ENCODE measurements around the gene MYO10.
"Not testable (repeated sequence)": the region's sequence is repeated elsewhere in the genome, so short reads cannot be mapped to it uniquely, and the experiment has no call there.

The MYO10 gene

DNA sequence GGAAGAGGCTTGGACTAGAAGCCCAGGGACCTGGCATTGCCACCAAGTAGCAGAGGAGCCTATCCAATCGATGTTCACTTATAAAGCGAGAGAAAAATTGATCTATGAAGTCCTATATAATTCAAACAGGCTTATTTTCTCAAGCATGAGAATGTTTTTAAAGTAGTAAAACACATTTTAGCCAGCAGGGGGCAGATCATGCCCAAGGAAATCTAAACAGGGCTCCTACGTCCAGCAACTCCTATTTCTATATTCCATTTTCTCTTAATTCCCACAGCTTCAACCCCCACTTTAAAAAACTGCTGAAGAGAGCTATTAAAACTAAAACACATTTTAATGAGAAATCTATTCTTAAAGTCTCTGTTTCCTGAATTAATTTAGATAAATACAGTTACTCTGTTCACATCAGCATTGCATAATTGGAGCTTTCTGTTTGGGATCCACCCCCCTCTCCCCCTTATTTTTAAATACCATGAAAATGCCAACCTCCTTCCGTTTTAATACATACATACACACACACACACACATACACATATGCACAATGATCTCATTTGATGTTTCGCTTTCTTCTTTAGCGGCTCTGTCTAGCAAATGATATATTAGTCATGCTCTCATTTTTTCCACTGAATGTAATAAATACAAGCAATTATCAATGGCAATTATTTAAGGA lies 144.9 kb downstream of the MYO10 start:
- in situ Hi-C loops (cut with HindIII; ENCODE audit: low sequenced_read_pairs) = no loop called here

DNA sequence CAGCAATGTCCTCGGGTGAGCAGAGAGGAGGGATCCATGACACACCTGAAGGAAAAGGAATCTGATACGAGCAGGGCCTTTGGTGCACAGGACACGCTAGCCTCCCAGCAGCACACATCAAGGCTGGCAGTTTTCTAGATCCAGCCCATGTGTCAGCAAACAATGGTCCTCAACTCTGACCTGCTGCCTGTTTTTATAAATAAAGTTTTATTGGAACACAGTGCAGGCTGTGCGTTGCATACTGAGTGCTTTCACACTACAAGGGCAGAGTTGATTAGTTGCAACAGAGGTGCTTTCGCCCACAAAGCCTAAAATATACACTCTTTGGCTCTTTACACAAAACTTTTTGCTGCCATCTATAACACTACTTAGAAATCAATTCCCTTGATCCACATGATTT lies 147.1 kb downstream of the MYO10 start:
- in situ Hi-C loops (cut with HindIII; ENCODE audit: low sequenced_read_pairs) = no loop called here

DNA sequence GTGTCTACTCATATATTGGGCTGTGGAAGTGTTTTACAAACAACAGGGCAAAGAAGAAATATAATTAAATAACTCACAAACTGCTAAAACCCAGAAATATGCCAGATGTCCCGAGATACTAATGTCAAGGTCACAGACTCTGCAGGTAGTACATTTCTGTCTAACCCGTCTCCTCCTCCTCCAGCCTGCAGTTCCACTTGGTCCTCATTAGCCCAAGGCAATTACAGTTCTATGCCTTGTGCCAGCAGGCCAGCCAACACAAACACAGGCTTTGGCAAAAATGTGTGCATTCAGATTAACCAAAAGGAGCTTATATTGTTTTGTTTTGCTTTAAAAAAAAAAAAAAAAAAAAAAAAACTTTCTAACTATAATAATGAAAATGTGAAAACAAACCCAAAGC lies 148.8 kb downstream of the MYO10 start:
- in situ Hi-C loops (cut with HindIII; ENCODE audit: low sequenced_read_pairs) = no loop called here

DNA sequence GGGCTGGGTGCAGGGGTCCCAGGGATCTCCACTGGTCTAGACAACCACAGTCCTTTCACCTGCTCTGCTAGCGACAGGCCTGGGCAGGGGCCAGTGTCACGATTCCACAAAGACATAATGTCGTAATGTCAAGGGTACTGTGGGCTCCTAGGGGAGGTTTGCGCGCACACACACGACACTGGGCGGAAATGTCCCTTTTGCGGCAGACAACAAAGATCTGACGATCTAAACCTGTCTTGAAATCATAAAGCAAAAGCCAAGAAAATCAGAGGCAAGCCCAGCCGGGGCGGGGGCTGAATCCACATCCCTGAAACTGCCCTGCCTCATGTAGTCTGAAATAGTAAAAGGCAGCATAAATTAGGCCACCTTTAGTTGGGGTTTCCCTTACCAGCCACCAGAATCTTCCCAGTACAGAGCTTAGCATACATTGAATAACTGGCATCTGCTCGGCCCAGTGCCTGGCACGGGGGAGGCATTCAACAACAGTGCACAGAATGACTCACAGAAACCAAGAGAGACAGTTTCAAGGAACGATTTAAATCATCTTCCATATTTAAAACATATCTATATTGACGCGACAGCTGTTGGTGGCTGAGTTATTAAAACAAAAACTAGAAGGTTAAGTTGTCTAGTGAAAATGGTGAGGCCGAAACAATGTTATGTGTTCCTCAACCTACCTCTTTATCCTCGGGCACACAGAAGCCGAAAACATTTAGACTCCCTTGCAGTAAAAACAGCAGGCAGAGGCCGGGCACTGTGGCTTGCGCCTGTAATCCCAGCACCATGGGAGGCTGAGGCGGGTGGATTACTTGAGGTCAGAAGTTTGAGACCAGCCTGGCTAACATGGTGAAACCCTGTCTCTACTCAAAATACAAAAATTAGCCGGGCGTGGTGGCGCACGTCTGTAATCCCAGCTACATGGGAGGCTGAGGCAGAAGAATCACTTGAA lies 151.0 kb downstream of the MYO10 start:
- in situ Hi-C loops (cut with HindIII; ENCODE audit: low sequenced_read_pairs) = no loop called here

DNA sequence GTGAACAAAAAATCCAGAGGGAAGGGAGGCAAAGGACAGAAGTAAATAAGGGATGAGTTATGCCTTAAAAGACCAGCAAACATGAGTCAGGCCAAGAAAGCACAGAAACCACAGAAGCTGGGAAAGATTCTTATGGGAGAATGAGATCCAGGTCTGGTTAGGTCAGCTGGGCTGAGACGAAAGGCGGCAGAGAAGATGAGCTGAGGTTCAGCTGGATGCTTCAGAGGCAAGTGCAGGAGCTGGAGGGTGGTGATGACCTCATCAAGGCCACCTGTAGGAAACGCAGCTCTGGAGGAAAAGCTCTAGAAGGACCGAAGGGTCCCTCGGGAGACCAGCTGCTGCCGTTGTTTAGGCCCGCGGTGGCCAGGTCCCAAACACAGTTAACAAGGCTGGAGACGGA lies 152.0 kb downstream of the MYO10 start:
- in situ Hi-C loops (cut with HindIII; ENCODE audit: low sequenced_read_pairs) = no loop called here

DNA sequence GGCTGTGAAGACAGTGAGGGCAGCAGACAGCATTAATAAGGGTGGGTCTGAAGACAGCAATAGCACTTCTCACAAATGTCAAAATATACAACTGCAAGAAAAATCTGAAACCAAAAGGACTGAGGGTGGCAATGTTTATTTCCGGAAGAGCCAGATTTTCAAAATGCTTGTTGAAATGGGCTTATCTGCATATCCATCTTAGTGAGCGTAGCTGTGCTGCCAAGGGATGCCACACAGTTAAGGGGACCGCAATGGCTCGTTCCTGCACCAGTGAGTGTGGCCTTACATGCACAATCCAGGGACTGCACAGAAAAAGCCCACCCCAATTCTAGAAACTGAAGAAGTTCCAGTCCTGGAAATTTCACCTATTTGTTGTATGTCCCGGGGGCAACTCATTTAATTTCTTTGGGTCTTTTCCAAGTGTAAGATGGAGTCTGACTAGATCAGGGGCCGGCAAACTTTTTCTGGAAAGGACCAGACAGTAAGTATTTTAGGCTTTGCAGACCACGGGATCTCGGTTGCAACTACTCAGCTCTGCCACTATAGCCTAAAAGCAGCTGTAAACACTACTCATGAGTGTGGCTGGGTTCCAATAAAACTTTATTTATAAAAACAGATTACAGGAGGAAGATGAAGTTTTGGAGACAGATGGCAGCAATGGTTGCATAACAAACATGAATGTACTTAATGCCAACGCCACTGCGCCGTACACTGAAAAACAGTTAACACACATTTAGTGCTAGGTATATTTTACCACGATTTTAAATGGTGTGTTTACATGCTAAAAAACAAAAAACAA lies 154.1 kb downstream of the MYO10 start:
- in situ Hi-C loops (cut with HindIII; ENCODE audit: low sequenced_read_pairs) = no loop called here

DNA sequence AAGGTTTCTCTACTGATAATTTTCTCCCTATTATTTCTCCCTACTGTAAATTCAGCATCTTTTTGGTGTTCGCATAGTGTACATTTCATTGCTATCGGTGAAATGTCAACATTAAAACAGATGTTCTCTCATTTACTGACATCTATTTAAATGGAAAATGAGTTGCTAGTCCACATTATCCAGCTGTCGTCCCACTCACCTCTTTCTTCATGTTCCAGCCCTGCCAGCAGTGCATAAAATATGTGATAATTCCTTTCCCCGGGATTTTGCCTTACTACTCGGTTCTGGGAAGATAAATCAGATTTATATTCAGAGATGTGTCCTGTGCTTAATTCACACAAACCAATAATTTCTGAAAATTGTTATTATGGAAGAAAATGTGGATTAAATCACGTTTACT lies 155.8 kb downstream of the MYO10 start:
- in situ Hi-C loops (cut with HindIII; ENCODE audit: low sequenced_read_pairs) = no loop called here

DNA sequence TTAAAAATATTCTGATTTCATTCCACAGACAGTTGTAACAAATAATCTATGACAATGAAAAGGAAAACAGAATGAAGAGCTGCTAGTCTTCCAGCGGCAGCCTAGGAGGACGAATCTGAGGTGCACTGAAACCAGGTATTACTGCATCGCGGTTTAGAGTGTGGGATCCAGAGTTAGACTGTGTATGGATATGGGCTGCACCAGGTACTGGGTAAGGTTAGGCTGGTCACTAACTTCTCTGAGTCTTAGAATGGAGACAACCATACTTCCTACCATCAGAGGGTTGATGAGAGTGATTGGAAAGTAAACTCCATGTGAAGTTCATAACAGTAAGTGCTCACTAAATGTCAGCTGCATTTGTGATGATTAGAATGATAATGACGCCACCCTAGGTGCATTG lies 158.7 kb downstream of the MYO10 start:
- in situ Hi-C loops (cut with HindIII; ENCODE audit: low sequenced_read_pairs) = no loop called here

DNA sequence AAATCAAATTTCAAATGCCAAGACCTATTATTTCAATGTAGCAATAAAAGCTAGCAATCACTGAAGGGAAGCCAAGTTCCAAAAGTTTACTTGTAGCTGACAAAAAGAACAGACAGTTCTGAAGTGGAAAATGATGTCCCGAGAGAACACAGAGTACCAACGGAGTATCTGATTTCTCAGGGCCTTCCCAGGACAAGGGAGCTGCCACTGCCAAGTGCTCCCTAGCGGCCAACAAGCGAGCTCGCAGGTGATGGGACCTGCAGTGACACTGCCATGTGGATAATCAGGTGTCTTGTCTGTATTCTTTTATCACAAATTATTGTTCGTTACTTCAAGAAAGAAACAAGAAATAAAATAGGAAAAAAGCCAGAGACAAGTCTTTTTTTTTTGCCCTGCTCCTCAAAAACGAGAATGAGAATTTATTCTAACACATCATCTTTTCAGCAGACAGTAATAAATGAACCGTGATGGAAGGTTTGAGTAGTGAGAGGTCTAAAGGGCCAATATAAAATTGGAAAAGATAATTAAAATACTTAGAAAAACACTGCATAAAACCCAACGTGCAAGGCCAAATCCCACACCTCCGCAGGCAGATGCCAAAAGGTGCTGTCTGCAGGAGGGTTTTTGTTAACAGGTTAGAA lies 159.4 kb downstream of the MYO10 start:
- in situ Hi-C loops (cut with HindIII; ENCODE audit: low sequenced_read_pairs) = no loop called here

DNA sequence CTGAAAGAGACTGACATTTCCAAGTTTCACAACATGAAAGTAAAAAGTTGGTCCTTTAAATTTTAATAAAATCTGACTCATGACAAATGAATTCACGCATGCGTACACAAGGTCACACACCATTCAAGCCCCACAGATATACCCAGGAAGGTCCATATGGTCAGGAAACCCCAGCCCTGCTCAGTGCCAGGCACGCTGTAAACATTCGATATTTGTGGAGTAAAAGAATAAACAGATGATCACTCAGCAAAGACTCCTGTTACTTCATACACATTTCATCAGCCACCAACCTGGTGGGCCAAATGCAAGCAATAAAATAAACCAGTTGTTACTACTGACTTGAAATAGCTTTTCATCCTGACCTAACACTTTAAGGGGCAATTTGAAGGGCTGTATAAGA lies 161.3 kb downstream of the MYO10 start:
- in situ Hi-C loops (cut with HindIII; ENCODE audit: low sequenced_read_pairs) = no loop called here

DNA sequence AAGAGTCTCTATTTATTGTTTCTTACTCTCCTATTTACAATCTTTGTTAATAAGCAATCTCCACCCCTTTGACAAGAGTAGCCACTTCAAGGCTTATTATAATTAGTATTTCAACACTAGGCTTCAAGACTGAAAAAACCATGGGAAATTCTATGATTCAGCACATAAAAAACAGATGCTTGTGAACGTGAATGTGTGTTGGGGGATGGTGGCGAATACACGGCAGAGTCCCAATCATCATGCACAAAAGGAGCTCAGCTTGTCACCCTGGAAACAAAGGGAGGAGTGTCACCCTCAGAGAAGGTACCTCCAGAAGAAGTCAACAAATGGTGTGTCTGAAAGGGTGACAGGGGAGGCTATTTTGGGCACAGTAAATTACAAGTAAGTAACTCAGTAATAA lies 162.1 kb downstream of the MYO10 start:
- in situ Hi-C loops (cut with HindIII; ENCODE audit: low sequenced_read_pairs) = no loop called here

DNA sequence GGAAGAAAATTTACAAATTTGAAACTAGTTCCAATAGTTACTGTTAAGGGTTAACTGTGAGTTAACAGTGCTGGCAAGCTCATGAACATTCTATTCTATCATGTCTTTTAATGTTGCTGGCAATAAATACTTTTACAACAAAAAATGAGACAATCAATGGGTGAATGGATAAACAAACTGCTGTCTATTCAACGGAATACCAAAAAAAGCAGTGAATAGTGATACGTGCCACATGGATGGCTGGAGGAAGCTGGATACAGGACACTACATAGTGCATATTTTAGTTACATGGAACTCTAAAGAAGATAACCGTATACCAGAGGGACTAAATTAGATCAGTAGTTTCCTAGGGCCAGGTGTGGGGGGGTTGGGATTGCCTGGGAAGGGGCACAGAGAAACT lies 163.5 kb downstream of the MYO10 start:
- in situ Hi-C loops (cut with HindIII; ENCODE audit: low sequenced_read_pairs) = no loop called here

DNA sequence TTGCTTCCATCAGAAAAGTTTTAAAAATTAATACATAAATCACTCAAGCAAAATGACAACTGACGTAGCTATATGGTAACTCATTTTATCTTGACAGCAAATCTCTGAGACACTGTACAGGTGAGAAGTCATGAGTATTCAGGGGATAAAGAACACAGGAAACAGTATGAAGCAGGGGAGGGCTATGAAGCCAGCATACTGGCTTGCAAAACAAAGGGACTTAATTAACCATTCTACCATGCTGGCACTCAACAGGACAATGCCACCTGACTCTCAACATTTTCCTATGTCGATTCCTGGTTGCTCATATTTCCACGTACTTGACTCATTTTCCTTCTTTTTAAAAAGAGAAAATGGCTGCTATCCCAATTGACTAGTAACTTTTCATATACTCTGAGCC lies 167.9 kb downstream of the MYO10 start:
- in situ Hi-C loops (cut with HindIII; ENCODE audit: low sequenced_read_pairs) = no loop called here

DNA sequence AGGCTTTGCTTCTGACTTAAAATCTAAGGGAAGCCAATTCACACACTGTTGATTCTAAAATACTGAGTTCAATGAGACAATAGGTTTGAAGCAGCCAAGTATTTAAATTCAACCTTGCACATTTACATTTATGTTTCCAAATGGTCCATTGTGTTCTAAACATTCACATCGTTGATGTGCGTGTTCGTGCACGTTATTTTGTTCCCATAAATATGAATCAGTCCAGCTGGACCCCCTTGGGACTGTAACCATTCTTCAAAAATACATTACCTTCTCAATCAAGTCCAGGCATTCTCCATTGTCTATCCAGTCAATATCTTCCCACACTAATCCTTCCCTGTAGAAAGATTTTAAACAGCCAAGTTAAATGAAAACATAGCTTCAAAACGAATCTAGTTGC lies 172.9 kb downstream of the MYO10 start:
- in situ Hi-C loops (cut with HindIII; ENCODE audit: low sequenced_read_pairs) = no loop called here

DNA sequence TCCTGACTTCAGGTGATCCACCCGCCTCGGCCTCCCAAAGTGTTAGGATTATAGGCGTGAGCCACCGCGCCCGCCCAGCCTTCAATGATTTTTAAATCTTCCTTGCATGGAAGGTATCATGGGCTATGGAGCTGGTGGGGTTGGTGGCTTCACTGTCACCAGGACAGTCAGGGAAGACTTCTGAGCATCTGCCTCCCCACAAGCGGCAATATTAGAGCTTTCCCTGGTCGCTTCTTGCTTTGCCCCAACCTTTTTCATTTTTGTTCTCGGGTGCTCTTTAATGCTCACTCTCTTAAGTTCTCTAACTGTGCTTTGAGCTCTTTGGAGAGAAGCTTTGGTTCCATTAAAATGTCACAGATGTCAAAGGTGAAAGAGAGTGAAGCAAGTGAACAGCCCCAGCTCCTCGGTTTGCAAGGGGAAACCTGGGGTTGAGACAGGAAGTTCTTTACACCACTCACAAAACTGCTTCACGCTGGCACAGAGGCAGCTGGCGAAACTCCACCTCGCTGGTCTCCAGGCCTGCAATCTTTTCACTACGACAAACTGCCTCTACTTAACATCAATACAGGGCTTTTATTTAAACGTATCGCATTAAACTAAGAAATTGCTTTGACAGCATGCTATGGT lies 176.8 kb downstream of the MYO10 start:
- in situ Hi-C loops (cut with HindIII; ENCODE audit: low sequenced_read_pairs) = no loop called here

DNA sequence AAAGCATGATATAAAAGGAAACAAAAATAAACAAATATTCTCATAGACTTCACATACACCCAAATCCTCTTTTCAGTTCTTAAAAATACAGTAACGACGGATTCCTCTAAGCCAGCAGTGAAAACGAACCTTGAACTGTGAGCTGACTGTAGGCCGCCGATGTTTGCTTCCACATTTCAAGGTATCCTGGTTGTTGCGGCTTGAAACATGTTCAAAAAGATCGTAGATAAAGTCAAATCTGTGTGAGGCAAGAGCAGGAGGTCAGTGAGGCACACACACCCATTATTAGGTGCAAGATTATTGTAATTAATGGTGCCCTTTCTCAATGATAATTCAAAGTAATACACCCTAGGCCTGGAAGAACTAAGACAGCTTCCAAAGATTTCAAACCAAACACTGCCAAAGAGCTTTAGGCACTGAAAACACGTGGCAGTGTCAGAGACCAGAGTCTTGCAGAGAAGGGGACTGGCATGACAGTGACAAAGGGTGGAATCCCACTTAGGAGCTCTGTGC lies 178.0 kb downstream of the MYO10 start:
- in situ Hi-C loops (cut with HindIII; ENCODE audit: low sequenced_read_pairs) = no loop called here

DNA sequence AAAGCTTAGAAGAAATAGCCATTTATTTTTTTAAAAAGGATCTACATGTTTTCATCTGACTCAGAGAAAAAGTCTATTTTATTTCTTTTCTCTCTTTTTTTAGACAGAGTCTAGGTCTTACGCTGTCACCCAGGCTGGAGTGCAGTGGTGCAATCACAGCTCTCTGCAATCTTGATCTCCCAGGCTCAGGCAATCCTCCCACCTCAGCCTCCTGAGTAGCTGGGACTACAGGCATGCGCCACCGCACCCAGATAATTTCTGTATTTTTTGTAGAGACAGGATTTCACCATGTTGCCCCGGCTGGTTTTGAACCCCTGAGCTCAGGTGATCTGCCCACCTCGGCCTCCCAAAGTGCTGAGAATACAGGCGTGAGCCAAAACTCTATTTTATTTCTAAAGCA lies 178.5 kb downstream of the MYO10 start:
- in situ Hi-C loops (cut with HindIII; ENCODE audit: low sequenced_read_pairs) = not testable (repeated sequence)

DNA sequence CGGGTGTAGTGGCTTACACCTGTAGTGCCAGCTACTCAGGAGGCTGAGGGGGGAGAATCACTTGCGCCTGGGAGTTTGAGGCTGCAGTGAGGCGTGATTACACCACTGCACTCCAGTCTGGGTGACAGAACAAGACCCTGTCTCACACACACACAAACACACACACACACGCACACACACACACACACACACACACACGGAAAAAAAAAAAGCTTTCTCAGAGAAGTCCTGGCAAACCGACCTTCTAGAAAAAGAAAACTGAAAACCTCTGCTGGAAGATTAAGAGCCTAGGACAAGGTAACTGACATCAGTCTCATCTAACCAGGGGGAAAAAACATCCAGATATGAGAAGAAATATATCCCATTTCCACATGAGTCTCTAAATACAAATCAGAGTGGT lies 178.9 kb downstream of the MYO10 start:
- in situ Hi-C loops (cut with HindIII; ENCODE audit: low sequenced_read_pairs) = no loop called here

DNA sequence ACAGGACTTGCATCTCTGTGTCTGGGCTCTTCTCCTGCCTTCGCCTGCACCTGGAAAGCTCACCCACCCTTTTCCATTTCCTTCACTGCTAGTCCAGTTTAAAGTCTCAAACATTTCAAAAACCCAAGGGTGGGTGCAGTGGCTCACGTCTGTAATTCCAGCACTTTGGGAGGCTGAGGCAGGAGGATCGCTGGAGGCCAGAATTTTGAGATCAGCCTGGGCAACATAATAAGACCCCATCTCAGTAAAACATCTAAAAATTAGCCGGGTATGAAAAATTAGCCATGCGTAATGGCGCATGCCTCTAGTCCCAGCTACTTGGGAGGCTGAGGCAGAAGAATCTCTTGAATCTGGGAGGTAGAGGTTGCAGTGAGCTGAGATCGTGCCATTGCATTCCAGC lies 179.4 kb downstream of the MYO10 start:
- in situ Hi-C loops (cut with HindIII; ENCODE audit: low sequenced_read_pairs) = no loop called here

DNA sequence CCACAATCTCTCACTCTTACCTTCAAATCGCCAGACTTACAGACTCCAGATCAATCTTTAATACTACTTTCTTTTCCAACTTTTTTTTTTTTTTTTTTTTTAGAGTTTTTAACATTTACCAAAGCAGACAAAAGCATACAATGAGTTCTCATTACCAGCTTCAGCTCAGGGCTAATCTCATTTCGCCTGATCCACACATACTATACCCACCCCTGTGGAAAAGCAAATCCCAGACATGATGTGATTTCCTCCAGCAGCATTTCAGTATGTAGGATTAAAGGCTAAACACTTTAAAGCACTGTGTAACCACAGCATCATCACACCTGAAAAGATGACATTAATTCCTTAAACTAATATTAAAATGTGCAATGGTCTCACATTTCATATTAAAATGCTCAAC lies 180.4 kb downstream of the MYO10 start:
- in situ Hi-C loops (cut with HindIII; ENCODE audit: low sequenced_read_pairs) = no loop called here

Measured in DLD1 (cell line).